ENCODE measurements around the gene SERPING1. TPM values are rescaled to one million over a fixed set of nuclear protein-coding genes. Genes with fewer than 3 reads are reported as not detected.

The SERPING1 gene
- total and polyA plus RNA-seq, 2 donors (not counting 3 experiments of a cell fraction or from before 2014, with no cell fraction given), result 0.30 TPM; not detected in 1

MicroRNA genes within 50 kb of the gene (microRNA counts, 767-probe panel; counts per million panel counts)
- microRNA hsa-miR-130a-3p, result 723 counts per million, percentile 96 among the panel's probes with 10 or more counts

Small RNA genes within 50 kb of the gene (microRNA-seq; reads per million reads assigned to microRNA genes)
- 2,736 reads per million, percentile 90 among the genes with 10 or more reads in this experiment for gene MIR130A (ENCODE audit: borderline number of aligned reads, borderline replicate concordance)

Small RNA genes within 50 kb of the gene (small RNA-seq; reads per million reads assigned to genes)
- gene MIR130A (ENCODE audit: insufficient read depth, insufficient read length, low read depth, low replicate concordance), result 243 reads per million, percentile 99 among the genes with 10 or more reads in this experiment

Other genes starting within 250 kb of the SERPING1 start
- gene PRG3, start 216.5 kb upstream of the SERPING1 start, total RNA-seq, result not detected in 2 replicates
- gene PRG3, start 216.5 kb upstream of the SERPING1 start, polyA plus RNA-seq, result not detected in 2 replicates
- 0.42 and 0.55 TPM in 2 replicates for gene PRG2, start 207.0 kb upstream of the SERPING1 start, total RNA-seq
- gene PRG2, start 207.0 kb upstream of the SERPING1 start, polyA plus RNA-seq, result 0.08 and 0.48 TPM in 2 replicates
- 68.9 and 89.4 TPM in 2 replicates for gene SLC43A3, start 170.6 kb upstream of the SERPING1 start, total RNA-seq
- 104 and 124 TPM in 2 replicates for gene SLC43A3, start 170.6 kb upstream of the SERPING1 start, polyA plus RNA-seq
- 0.83 and 1.3 TPM in 2 replicates for gene RTN4RL2, start 137.2 kb upstream of the SERPING1 start, total RNA-seq
- gene RTN4RL2, start 137.2 kb upstream of the SERPING1 start, polyA plus RNA-seq, result 0.18 and 0.35 TPM in 2 replicates
- 11.3 and 13.7 TPM in 2 replicates for gene SLC43A1, start 82.0 kb upstream of the SERPING1 start, total RNA-seq
- gene SLC43A1, start 82.0 kb upstream of the SERPING1 start, polyA plus RNA-seq, result 19.5 and 22.7 TPM in 2 replicates
- gene TIMM10, start 66.9 kb upstream of the SERPING1 start, total RNA-seq, result 64.2 and 105 TPM in 2 replicates
- 109 and 128 TPM in 2 replicates for gene TIMM10, start 66.9 kb upstream of the SERPING1 start, polyA plus RNA-seq
- not detected in 2 replicates for gene SMTNL1, start 60.1 kb upstream of the SERPING1 start, total RNA-seq
- gene SMTNL1, start 60.1 kb upstream of the SERPING1 start, polyA plus RNA-seq, result not detected in 2 replicates
- gene UBE2L6, start 30.0 kb upstream of the SERPING1 start, total RNA-seq, result 10.8 and 22.3 TPM in 2 replicates
- gene UBE2L6, start 30.0 kb upstream of the SERPING1 start, polyA plus RNA-seq, result 25.2 and 31.2 TPM in 2 replicates
- 0.24 and 0.30 TPM in 2 replicates for gene YPEL4, start 52.2 kb downstream of the SERPING1 start, total RNA-seq
- gene YPEL4, start 52.2 kb downstream of the SERPING1 start, polyA plus RNA-seq, result 0.03 and 0.06 TPM in 2 replicates
- gene CLP1, start 60.1 kb downstream of the SERPING1 start, total RNA-seq, result 17.9 and 20.9 TPM in 2 replicates
- gene CLP1, start 60.1 kb downstream of the SERPING1 start, polyA plus RNA-seq, result 19.4 and 20.8 TPM in 2 replicates
- gene ZDHHC5, start 70.4 kb downstream of the SERPING1 start, total RNA-seq, result 67.4 and 74.0 TPM in 2 replicates
- gene ZDHHC5, start 70.4 kb downstream of the SERPING1 start, polyA plus RNA-seq, result 52.9 and 61.1 TPM in 2 replicates
- gene MED19, start 114.5 kb downstream of the SERPING1 start, total RNA-seq, result 25.1 TPM in 2 replicates
- gene MED19, start 114.5 kb downstream of the SERPING1 start, polyA plus RNA-seq, result 48.0 and 80.3 TPM in 2 replicates
- 66.3 and 67.7 TPM in 2 replicates for gene TMX2, start 114.9 kb downstream of the SERPING1 start, total RNA-seq
- gene TMX2, start 114.9 kb downstream of the SERPING1 start, polyA plus RNA-seq, result 52.7 and 55.9 TPM in 2 replicates
- 161 and 167 TPM in 2 replicates for gene SELENOH, start 143.8 kb downstream of the SERPING1 start, total RNA-seq
- gene SELENOH, start 143.8 kb downstream of the SERPING1 start, polyA plus RNA-seq, result 218 and 247 TPM in 2 replicates
- gene BTBD18, start 154.1 kb downstream of the SERPING1 start, total RNA-seq, result not detected in 2 replicates
- not detected in 2 replicates for gene BTBD18, start 154.1 kb downstream of the SERPING1 start, polyA plus RNA-seq
- 268 and 285 TPM in 2 replicates for gene CTNND1, start 164.1 kb downstream of the SERPING1 start, total RNA-seq
- 132 and 152 TPM in 2 replicates for gene CTNND1, start 164.1 kb downstream of the SERPING1 start, polyA plus RNA-seq

Measured in endothelial cell of umbilical vein (primary cell).